HG02642 (cell line): Measurements from ENCODE around the gene LRFN5.
"Not testable (repeated sequence)": the region's sequence is repeated elsewhere in the genome, so short reads cannot be mapped to it uniquely, and the experiment has no call there.

Experiments
- ATAC-seq: cut with Tn5 transposase; IDR thresholded peaks from one replicate; pipeline ENCODE4 v1.9.1; 2021; ENCODE audit warnings: mild to moderate bottlenecking; ENCODE audit not compliant: unreplicated experiment, poor library complexity

LRFN5 gene

DNA sequence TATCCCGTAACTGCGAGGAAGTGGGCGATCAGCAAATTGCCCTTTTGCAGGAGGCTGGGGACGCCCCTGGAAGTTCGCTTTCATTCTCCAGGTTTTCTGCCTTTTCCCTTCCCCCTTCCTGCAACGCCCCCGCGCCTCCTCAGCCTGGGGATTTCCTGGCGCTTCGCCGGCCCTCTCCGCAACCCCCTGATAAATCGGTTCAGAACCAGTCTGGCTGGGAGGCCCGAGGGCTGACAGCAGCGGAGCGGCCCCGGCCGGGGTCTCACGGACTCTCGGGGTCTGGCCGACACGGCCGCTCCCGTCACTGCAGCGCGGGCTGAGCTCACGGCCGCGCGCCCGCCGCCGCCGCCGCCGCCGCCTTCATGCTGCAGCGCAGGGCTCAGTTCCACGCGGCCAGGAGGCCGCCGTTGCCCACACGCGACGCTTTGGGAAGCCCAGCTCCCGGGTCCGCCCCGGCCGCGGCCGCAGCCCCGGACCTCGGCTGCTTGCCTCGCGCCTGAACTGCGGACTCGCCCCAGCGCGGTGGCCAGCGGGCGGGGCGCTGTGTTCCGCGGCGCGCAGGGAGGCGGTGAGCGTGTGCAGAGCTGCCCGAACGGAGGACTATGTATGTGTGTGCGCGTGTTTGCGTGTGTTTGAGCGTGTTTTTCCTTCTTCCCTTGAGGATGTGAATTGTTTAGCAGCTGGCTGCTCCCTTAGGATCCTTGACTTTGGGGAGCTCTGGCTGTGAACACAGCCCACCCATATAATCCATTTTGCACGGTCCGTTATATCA is at the start of gene LRFN5:
LRFN5 (plus strand) TSS at position 345 of the 772 bp plus-strand sequence.
- ATAC-seq = no peak

DNA sequence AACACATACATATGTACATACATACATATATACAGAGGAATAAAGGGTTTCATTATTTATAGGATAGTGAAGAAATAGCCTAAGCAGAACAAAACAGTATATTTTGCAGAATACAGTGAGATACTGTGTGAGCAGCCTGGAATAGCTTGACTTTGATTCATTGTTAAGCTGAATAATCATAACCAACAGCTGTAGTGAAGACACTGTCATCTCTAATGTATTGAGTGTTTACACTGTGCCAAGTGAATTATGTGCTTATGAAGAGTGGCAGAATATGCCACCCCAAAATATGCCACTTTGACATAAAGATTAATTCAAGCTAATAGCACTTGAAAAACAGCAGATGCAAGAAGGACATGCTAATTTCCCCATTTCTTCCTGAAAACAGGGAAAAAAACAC is 48.2 kb upstream of the LRFN5 start:
- no peak for ATAC-seq

DNA sequence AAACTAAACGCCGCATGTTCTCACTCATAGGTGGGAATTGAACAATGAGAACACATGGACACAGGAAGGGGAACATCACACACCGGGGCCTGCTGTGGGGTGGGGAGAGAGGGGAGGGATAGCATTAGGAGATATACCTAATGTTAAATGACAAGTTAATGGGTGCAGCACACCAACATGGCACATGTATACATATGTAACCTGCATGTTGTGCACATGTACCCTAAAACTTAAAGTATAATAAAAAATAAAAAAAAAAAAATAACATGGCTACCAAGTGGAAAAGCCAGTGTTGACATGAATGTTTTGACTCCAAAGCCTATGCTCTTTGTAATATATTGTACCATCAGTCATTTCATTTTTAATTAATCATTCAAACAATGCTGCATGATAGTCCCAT is 39.8 kb upstream of the LRFN5 start:
- ATAC-seq = not testable (repeated sequence)

DNA sequence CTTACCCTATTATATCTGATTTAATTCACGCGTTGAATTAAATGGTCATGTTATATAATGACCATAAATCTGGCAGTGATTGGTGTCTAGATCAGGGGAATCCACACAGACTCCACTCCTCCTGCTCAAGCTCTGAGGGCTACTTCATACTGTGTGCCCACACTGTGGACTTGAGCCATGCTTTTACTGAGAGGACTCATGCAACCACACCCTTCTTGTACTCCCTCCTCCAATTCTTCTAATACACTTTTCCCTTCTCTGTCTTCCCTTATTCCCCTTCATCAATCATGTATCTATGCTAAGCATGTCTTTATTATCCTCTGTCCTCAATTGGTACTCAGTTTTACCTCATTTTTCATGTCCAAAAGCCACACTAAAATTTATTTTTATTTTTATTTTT is 37.7 kb upstream of the LRFN5 start:
- ATAC-seq = no peak

DNA sequence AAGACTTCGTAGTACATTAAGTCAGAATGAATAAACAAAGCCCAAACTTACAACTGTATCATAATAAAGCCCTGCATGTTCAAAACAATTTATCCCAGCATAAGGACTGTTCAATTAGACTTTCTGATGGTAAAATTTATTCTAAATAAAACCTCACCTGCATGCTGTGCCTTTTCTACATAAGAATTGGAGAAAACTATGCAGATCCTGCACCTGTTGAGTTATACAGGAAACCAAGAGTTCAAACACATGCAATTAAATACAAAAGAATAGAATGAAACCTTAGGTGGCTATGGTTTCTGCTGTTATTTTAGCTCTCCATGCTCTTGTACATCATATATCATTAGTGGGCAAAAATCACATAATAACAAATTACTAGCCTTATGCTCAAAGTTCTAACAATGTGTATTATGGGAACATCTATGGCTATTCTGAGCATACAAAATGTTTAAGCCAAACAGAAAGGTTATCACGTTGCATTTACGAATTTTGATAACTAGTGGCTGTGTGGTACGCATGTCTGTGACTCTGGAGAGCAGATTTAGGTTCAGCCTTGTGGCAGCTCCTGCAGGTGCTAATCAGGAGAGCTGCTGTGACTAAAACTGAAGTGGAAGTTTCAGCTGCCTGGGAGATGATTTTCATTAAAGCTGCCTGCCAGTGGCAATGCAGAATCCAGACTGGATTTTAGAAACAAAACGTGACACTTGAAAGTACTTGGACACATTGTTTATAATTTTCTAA is 36.1 kb upstream of the LRFN5 start:
- ATAC-seq = no peak

DNA sequence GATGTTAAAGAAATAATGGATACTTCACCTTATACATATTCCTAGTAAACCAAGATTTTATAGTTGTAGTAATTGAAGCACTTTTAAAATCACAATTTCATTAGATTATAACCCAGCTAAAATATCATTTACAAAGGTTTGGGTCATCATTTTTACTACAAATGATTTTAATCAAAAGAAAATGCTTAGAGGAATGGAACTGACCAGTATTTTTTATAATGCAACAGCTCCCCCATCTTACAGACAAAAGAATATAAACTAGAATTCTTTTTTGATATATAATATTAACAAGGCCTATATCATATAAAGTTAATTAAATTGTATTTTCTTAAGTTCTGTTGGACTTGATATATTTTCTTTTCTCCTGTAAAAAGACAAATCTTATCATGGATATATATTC is 20.4 kb upstream of the LRFN5 start:
- no peak for ATAC-seq

DNA sequence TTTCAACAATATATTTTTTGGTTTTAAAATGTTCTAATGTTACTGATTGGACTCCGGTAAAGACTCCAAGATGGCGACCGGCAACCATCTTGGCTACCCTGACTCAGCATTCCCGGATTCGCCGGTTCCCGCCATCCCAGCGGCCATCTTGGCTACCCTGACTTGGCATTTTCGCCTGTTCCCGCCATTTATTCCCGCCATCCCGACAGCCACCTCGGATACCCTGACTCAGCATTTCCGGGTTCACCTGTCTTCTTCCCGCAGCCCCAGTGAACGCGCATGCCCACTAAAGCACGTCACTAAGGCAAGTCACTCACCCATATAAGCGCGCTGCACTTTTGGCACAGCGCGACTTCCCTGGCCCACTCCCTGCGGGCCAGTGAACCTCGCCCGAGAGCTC is 9.0 kb upstream of the LRFN5 start:
- no peak for ATAC-seq

DNA sequence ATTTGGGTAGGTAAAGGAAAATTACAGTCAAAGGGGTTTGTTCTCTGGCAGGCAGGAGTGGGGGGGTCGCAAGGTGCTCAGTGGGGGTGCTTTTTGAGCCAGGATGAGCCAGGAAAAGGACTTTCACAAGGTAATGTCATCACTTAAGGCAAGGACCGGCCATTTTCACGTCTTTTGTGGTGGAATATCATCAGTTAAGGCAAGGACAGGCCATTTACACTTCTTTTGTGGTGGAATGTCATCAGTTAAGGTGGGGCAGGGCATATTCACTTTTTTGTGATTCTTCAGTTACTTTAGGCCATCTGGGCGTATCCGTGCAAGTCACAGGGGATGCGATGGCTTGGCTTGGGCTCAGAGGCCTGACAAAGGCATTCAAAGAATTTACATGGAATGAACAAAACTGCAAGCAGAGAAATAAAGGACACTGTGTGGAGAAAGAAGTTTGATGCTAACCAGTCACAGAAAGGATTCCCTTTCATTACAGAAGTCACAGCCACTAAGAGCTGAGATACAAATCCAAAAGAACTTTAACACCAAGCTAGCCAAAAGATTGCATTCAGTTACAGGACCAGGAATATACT is 6.8 kb upstream of the LRFN5 start:
- not testable (repeated sequence) for ATAC-seq

DNA sequence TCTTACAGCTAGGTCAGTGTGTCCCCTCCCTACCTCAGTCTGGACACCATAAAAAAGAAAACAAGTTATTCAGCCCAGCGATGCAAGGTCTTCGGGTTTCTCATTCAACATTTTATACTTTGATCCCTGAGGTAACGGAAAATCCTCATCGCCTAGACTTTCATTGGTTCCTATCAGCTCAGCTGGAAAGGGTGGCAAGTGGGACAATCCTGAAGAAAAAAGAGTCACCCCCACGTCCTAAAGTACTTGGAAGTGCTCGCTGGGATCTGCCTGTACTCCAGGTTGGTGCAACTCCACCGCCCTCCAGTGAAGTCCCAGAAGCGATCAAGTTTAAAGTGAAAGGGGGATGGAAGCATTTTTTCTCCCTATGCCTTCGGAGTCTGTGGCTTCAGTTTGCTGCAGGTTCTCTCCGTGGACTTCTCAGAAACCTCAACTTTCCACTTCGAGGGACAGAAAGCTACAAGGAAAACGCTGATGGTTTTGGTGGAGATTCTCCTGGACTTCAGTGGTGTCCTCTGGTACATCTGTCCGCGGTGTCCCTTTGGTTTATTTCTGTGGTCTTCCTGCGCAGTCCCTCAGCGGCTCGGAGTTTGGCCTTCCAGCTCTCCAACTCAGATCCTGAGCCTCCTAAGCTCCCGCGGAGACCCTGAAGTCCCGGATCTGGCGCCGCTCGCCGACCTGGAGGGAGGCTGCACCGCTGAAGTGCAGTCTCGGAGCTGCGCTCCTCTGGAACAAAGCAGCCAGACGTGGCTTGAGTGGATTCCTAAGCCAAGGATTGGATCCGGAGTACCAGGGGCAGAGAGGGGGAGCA is 1.8 kb upstream of the LRFN5 start:
- peak; percentile 4 for ATAC-seq

DNA sequence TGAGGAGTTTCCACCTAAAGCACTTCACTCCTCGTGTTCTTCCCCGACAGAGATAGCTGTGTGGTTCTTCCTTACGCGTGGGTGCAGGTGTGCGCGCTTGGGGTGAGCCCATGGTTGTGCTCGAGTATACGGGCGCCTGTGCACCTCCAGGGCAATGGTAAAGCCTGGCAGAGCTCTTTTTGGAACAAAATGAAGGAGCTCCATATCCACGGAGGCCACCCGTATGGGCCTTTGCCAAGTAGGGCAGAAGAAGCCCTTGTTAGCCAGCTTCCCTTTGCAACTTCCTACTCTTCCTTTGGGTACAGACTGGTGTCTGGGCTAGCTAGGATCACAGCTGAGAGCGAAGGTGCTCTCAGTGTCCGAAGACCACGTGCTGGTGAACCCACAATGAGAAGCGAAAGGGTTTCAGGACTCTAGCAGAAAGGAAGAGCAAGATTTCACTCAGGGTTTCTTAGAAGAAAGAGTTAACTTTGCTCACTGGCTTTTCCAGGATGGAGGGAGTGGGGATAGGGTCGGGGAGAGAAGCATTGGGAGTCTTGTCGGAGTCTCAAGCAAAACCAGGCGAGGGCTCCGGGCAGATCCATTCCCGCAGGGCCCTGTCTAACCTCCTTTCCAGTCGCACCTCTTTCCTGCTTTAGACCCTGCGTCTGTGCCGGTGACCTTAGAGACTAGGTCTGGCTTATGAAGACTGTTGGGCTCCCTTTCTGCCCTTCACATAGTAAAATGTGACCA is 960 bp upstream of the LRFN5 start:
- ATAC-seq = peak; percentile 43

DNA sequence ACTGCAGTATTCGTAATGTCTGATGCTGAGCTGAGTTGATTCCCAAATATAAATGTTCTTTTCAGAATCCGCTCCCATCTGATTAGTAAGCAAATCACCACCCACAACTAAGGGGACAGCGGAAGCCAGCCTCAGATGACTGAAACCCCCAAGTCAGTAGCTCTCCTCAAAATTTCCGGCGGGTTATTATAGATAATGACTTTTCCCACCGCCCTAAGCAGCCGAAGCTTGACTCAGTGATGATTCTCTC is 469 bp upstream of the LRFN5 start:
- ATAC-seq = no peak

DNA sequence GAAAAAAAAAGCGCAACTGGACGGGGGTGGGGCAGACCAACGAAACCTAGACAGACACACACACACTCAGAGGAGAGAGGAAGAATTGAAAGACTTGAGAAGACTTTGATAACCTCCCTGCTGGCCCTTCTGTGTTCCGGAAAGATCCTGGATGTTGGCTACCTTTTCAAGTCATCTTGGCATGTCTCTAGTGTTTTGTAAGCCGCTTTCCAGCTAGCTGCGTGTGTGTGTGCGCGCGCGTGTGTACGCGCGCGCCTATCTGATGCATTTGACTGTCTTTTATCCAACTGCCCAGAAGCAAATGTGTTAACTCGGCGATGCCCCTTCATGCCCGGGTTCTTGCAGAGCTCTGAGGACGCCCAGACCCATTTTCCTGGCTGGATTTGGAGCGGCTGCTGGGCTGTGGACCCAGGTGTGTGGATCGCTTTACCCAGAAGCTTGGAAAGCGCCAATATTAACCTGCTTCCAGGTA is 664 bp downstream of the LRFN5 start:
- ATAC-seq = no peak

DNA sequence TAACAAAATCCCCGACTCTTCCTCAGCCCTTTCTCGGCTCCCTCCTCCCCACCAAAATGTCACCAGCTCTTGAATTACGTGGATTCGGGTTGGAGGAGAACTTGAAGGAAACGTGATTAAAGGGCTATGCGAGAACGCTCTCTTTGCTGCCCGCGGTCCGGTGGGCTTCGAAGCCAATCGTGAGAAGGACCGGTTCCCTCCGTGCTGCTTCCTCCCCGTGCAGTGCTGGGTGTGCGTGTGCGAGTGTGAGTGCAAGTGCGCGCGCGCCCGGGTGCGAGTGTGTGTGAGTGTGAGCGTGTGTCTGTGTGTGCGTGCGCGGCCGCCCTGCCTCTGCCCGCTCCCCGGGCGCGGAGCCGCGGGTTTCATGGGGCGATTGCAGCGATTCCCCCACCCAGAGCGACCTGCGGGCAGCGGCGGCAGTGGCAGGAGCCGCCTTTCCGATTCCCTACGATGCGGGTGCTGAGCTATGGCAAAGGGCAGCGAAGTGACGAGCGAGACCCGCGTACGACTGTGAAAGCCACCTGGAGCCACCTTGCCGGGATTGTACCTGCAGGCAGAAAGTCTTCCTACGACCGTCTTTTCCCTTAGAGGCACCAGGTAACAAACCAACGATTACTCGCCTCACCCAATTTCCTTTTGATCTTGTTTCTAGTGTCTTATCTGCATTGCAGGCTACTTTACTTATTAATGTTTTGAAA is 1.4 kb downstream of the LRFN5 start:
- no peak for ATAC-seq

DNA sequence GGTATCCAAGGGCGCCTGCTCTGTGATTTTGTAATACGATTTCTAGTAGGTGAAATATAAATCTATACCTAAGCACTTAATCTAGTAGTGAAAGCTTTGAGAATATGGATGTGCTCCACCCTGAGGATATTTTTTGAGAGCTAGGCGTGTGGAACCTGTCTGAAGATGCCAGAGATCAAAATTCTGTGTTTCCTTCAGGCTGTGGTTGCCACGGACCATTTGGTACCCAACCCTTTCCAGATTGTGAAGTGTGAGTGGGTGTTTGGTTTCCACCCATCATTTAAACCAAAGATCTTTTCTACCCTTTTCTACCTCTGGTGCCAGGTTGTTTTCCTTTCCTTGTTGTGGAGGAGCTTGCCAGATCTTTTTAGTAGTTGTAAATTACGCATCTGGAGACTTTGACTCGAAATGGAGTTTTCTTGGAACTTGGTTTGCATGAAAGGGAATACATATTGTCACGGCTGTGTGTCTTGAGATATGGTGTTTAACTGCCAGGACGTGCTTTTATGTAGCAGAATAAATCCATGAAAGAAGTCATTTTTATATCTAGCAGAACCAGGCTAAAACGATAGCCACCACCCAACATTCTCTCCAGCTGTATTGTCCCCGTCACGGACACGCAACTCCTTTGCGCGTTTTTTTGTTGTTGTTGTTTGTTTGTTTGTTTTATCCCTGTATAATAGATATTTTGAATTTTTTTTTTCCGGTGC is 2.2 kb downstream of the LRFN5 start:
- no peak for ATAC-seq

DNA sequence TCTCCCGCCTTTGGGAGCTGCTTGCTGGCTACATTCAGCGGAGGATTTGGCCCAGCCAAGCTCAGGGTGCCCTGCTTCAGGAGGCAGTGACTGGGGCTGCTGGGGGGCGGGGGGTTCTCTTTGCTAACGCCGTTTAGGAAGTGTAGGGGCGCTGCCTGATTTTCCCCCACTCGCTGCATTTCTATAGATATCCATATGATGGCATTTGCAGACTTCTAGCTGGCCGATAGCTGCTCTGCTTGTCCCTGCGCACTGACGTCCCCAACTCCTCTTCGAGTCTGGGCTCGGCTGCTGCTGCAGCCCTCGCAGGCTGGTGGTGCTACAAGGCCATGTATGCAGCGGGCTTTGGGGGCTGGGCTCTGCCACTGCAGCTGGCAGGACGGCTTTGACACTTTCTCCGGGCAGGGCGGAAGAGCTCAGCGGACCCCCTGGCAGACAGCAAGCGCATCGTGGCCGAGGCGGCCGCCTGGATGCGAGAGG is 3.1 kb downstream of the LRFN5 start:
- no peak for ATAC-seq

DNA sequence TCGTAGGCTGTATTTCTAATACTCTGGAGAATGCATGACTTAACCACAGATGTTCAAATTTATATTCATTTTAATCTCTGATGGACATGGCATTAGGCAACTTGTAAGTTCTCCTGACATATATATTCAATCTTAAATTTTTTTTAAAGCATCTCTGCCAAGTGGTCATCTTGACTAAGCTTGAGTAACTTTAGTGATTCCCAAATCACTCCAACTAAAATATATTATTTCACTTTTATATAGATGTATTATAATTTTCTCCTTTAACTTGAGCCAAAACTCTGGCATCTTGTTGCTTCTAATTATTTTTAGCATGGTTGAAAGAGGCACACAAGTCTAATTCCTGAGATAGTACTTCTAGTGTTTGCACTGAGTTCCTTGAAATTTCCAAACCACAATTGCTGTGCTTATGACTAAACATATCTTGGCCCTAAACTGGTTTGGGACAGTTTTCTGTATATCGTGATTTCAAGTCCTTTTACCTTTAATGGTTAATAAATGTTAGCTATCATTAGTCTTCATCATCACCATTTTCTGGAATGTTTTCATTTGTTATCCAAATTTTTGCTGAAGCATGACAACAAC is 8.4 kb downstream of the LRFN5 start:
- ATAC-seq = no peak

DNA sequence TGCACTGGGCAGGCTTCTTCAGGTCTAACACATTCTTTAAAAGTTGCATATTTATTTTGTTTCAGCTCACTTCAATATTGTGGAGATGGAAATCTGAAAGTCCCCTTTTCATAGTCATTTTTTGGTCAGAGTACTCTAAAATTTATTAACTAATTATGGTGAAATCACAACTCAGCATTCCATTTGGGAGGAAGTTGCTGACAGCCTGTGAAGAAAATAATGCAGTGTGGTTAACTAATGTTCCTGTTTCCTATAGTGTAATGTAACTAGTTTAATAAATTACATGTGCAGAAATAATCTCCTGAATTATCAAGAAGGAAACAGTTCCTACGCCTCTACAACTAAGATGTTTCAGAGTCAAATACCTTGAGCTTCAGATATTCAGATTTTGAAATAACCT is 17.1 kb downstream of the LRFN5 start:
- ATAC-seq = no peak

DNA sequence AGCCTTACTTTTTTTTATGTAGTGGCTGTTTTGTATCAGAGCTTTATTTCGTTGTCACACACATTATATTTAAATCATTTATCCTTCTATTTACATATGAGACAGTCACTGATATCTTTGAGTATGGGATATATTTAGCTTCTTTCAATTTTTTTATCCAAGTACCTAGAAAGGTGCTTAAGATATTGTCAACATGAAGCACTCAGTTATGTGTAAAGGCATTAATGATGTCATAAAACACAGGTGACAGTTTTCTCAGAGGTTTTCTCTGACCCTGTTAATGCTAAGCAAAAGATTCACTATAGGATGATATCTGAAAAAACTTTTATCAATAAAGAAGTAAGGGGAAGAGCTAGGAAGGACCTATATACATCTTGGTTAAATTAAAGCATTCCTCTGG is 23.2 kb downstream of the LRFN5 start:
- no peak for ATAC-seq

DNA sequence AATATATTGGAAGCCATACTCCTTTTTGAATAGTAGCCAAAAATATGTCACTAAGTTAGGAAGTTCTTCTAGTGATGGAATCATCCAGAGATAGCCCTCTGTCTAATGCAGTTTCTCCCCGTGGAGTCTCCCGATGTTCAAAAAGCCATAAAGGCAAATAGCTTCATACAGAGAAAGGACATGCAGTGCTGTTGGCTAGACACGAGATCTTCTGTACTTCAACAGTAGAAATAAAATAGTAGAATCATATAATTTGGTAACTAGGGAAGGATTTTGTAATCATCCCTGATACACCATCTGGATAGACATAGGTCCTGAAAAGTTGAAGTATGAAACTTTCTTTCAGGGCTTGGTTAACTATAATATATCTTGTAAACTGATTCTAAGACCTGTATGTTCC is 27.6 kb downstream of the LRFN5 start:
- ATAC-seq = no peak
